NCI-H1694 treated with DMSO at 0.1 percent for 48 hours (cell line): Measurements from ENCODE around the gene MTREX.

Source experiments
- DNase-seq: peaks from one replicate; lab custom pipeline; 2025; lab: John Stamatoyannopoulos, UW

MTREX gene

GRCh38 chr5:55324815-55325418 lies 17.1 kb downstream of the MTREX start:
- peak; percentile 52 for DNase-seq

- no peak for DNase-seq
Measured at GRCh38 chr5:55325621-55326020, 17.8 kb downstream of the MTREX start.

- DNase-seq = no peak
Measured at GRCh38 chr5:55327281-55327680, 19.5 kb downstream of the MTREX start.

- no peak for DNase-seq
Measured at GRCh38 chr5:55331321-55331720, 23.5 kb downstream of the MTREX start.

- no peak for DNase-seq
Measured at GRCh38 chr5:55333017-55333416, 25.2 kb downstream of the MTREX start.

GRCh38 chr5:55333811-55334210 lies 26.0 kb downstream of the MTREX start:
- no peak for DNase-seq

- DNase-seq = no peak
Measured at GRCh38 chr5:55338092-55338613, 30.4 kb downstream of the MTREX start.

- no peak for DNase-seq
Measured at GRCh38 chr5:55338810-55339243, 31.0 kb downstream of the MTREX start.

GRCh38 chr5:55343107-55343506 lies 35.3 kb downstream of the MTREX start:
- no peak for DNase-seq

GRCh38 chr5:55343609-55344008 lies 35.8 kb downstream of the MTREX start:
- DNase-seq = no peak

GRCh38 chr5:55344392-55344992 lies 36.7 kb downstream of the MTREX start:
- peak; percentile 55 for DNase-seq

- DNase-seq = no peak
Measured at GRCh38 chr5:55345327-55345726, 37.5 kb downstream of the MTREX start.

GRCh38 chr5:55347786-55348185 lies 40.0 kb downstream of the MTREX start:
- DNase-seq = no peak

- DNase-seq = no peak
Measured at GRCh38 chr5:55350754-55351153, 43.0 kb downstream of the MTREX start.

- no peak for DNase-seq
Measured at GRCh38 chr5:55356896-55357295, 49.1 kb downstream of the MTREX start.

GRCh38 chr5:55360190-55360589 lies 52.4 kb downstream of the MTREX start:
- DNase-seq = no peak

- no peak for DNase-seq
Measured at GRCh38 chr5:55363856-55364255, 56.1 kb downstream of the MTREX start.

- no peak for DNase-seq
Measured at GRCh38 chr5:55364537-55365055, 56.8 kb downstream of the MTREX start.

- no peak for DNase-seq
Measured at GRCh38 chr5:55370291-55370925, 62.6 kb downstream of the MTREX start.

- no peak for DNase-seq
Measured at GRCh38 chr5:55371145-55371544, 63.4 kb downstream of the MTREX start.

- DNase-seq = no peak
Measured at GRCh38 chr5:55372130-55372925, 64.5 kb downstream of the MTREX start.

- DNase-seq = no peak
Measured at GRCh38 chr5:55377810-55378209, 70.0 kb downstream of the MTREX start.
